NK-92 treated with Interleukin-12 subunit alpha and Interleukin-12 subunit beta, amount 100 ng/mL, for 24 hours (cell line): ENCODE data around the gene NINL.

Experiments
- DNase-seq: peaks from one replicate; lab custom pipeline; 2025; lab: John Stamatoyannopoulos, UW

Gene NINL

DNA sequence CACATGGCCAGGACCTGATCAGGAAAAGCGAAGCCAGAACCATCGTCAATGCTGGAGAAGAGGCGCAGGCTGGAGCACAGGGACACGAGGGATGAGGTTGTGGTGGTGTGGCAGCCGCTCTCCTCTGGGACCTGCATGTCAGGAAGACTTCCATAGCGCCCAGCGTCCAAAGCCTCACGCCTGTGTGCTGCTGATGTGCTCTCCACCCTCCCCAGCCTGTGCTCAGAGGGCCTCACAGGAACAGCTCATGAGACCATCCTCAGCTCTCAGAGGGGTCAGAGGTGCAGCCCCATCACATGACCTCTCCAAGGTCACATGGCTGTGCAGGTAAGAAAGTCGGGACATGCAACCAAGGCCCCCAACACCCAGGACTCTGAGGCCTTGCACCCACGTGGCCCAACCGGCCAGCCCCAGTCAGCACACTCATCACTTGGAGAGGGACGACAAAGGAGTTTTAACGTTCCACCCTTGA is 84.4 kb downstream of the NINL start:
- DNase-seq: no peak

DNA sequence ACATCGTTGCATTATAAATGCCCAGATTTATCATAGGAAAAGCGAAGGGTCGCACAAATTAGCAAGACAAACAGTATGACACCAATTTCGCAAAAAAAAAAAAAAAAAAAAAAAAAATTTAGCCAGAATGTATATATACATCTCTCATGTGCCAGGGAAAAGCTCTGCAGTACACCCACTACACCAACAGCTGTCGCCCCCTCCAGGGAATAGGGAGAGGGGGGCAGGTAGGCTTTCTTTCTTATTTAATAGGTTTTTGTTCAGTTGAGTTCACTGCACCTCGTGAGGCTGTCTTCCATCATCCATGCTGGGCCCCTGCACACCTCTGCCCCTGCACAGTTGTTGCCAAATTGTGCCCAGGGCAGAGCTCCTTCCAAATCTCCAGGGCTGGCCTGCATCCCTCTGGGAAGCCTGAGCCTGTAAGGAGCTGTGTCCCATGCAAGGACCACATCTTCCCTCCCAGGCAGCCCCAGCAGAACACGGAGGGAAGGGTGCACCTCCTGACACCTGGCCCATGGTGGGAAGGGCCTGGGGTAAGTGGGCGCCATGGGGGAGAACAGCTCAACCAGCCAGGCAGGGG is 85.4 kb downstream of the NINL start:
- no peak for DNase-seq

DNA sequence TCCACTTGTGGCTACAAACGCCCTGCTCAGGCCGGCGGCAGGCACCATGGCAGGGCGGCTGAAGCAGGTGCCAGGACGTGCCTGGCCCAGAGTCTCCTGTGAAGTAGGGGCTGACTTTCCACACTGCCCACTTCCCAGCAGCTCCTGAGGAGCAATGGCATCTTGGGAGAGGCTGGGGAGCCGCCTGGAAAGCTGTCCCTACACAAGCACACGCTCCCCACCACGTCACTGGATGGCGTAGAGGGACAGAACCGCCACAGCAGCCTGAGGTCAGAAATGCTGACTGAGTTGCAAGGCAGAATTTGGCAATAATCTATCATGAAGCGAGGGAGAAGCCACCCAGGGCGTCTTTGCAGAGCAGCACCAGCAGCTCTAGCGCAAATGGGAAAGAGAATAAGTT is 86.3 kb downstream of the NINL start:
- DNase-seq: no peak

DNA sequence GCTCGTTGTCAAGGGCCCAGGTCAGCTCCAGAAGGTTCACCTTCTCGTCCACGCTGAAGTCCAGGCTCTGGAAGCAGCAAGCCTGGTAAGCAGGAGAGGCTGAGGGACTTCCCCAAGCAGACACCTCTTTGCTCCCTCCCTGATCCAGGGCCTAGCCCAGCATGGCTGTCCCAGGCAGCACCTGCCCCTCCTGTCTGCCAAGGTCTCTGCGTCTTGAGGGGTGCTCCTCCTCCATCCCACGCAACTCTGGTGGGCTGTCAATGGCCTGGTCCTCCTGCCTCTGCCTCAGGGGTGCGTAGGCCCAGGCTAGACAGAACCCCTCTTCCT is 87.1 kb downstream of the NINL start:
- DNase-seq: no peak

DNA sequence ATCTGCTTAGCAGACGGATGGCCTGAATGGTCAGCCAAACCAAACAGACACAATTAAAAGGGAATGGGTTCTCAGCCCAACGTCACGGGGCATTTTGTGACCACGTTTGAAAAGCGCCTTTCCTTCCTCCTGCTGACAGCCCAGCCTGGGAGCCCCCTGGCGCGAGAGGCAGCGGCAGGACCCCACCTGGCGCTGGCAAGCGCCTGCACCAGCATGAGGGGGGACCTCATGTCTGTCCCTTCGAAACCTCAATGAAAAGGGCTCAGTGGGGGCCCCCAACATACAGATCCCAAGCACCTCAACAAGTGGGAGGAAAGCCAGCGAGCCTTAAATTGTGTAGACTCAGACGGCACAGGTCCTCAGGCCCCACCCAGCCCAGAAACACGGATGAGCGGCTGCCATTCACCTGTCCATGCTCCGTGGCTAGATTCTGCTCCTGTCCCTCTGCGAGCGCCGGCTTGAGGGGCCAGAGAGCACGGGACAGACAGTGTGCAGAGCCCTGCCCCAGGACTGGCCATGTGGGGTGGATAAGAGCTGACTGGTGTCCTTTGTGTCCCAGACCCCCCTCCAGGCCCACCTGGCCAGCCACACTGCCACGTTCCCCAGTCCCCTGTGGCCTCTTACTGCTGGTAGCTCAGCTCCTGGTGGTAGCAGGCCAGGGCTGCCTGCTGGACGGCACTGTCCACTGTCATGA is 87.6 kb downstream of the NINL start:
- no peak for DNase-seq

DNA sequence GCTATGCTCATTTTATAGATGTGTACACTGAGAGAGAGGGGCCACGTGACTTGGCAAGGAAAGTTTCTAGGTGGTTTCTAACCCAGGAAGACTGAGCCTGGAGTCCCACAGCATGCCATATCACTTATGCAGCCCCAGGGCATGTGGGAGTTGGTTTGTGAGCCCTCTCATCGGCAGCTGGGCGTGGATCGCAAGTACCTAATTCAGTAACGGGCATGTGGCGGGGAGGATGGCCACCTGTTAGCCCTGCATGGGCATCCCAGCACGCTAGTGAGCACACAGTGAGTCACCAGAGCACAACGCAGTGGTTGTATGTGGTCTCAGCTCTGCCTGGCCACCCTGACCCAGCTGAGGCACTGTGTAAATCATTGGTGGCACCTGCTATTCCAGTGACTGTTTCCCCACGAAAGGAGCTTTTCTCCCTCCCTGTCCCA is 88.3 kb downstream of the NINL start:
- DNase-seq: no peak

DNA sequence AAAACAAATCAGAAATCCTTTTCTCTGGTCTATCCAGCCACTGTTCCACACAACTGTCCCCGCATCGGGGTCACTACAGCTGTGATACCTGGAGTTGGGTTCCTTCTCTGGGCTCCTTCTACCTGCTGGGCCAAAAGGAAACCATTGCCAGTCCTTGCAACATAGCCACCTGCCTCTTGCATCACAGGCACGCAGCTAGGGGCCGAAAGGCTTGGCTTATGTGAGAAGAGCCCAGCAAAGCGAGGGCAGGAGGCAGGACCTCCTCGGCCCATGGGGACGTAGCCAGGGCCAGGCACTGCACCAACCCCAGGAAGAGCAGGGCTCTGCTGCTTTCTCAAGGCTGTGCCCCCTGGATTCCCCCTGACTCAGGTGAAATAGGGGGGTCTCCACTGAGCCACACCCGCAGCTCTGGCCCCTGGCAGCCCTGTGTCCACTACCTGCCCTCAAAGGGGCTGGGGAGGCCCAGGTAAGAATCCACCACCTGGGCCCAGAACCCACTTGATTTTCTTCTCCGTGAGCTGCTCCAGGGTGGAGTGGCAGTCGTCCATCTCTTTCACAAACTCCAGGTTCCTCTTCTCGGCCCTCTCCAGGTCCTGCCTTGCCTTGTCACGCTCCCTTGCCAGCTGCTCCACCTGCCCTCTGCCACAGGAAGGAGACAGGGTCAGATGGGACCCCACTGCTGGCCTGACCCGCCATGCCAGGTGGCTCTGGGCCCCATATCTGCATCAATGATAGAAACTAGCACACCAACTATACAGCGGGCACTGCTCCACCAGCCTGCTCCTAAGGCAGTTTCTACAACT is 89.0 kb downstream of the NINL start:
- no peak for DNase-seq

DNA sequence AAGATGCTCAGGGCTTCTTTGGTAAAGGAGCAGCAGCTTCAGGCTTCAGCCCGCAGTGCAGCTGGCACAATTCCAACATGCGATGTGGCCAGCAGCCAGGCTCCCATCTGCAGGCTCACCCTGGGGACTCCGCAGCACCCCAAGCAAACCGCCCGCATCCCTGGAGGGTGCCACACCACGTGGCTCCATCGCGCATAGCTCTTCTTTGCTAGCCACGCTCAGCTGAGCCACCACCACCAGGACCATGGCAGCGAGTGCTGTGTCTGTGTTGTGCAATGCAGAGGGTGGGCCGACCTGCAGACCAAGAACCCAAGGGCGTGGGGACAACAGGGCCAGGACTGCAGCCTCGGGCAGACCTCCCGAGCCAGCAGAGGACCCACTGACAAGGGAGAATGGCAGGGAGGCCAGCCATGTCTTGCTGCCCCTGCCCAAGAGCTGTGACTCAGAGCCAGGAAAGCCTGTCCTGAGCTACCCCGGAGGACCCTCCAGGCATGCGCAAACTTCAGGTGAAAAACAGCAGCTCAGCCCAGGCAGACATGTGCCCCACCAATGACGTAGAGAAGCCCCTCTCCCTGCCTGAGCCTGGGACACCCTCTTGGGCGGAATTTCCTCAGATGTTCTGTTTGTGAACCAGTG is 90.0 kb downstream of the NINL start:
- DNase-seq: no peak

DNA sequence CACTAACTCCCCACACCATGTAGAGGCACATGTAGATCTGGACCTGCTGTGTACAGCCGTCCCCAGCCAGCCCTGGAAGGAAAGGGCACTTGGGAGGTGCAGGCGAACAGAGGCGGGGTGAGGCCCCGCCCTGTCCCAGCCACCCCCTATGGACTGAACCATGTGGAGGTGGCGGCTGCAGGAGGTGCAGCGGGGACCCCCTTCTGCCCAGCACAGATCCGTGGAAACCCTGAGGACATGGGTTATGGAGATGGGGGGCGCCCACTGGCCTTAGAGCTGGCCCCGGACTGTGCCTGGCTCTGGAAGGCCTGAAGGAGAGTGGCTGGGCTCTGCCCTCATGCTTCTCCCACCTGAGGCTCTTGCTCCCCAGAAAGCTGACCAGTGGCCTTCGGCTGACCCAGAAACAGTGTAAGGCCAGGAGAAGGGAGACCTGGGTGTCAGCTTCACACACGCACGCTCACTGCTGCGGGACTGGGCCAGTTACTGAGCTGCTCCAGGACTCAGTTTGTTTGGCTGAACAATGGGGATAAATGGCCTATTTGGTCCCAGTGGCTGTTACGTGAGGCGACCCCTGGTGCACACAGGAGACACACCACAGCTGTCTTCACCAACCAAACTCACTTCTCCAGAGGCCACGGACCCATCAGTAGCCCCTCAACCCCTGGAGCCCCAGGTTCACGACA is 90.7 kb downstream of the NINL start:
- DNase-seq: no peak

DNA sequence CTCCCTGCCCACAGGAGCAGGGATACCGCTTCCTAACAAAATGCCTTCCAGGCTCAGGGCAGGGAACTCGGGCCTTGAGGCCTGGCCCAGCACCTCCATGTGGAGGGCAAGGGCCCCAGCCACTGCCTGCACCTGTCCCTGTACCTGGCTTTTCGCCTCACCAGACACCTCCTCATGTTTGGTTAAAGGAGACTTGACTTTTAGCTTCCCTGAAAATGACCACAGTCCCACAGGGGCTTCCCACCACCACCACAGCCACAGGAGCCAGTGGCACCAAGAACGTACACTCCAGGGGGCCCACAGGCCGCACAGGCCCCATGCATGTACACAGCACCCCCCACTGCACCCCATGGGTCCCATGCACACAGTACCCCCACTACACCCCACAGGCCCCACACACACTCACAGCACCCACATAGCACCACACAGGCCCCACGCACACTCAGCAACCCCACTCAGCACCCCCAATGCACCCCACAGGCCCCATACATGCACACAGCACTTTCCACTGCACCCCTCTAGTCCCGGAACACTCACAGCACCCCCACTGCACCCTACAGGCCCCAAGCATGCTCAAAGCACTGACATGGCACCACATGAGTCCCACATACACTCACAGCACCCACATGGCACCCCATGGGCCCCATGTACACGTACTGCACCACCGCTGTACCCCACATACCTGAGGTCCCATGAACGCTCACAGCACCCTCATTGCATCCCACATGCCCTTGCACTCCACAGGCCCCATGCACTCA is 91.4 kb downstream of the NINL start:
- DNase-seq: no peak

DNA sequence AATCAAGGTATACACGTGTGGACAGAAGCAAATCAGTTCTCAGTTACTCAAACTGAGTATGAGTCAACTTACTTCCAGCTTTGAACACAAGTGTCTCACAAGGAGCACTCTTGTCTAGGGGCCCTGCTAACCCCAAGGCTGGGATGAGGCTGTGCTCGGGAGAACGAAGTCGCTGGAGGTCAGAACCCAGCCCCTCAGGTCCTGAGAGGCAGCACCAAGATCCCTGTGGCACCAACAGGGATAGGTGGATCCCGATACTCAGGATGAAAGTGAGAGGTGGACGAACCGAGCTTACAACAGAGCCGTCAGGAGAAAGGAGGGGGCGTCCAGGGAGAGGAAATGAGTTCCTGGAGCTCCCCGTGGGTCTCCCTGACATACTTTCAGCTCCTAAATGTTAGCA is 92.2 kb downstream of the NINL start:
- DNase-seq: no peak

DNA sequence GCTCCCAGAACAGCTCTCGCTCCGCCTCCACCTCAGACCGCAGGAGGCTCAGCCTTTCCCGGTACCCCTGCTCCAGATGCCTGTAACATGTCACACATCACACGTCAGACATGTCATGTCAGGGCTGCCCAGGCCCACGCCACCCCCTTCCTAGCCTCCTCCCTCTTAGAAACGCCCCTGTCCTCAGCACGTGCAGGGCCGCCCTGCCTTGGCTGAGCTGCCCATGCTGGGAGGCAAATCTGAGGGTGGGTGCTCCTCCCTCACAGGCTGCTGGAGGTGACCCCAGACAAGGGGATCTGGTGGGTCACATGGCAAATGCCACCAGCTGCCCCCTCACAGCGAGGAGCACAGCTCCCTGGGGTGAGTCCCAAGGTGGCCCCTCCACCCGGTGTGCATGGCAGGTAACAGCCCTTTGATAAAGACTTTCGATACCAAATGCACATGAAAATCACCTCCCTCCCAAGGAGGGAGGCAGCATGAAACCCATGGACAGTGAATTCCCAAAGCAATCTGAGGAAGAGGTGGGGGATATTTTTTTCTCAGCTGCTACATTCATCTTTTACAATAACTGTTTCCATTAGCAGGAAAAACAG is 93.8 kb downstream of the NINL start:
- no peak for DNase-seq

DNA sequence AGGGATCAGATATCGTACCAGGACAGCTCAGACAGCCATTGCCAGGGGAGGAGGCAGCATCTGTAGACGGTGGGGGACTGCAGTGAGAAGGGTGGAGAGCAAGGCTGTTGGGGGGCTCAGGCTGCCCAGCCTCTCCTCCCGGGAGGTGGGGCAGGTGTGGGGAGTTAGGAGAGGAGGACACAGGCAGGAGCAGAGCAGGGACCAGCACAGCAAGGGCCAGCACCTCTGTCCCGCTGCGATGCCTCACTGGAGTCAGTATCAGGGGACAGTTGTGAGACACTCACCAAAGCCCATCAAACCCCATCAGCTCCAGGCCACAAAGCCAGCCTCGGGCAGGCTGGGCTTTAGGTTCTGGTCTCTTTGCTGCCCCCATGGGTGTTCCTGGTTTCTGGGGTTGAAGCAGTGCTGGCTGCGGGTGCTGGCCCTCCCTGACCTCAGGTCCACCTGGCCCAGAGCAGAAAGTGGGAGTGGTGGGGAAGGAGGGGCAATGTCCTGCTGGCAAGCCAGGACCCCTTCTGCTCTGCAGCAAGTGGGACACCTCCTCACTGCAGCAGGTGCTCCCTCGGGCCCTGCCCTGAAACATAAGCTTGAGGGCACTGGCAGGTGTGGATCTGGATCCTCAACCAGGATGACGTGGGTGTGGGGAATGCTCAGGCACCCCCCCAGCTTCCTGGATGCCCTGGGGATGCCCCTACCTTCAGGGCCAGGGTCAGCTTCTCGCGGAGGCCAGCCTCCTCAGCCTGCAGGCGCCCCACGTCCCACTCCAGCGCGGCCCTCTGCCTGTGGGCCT is 94.5 kb downstream of the NINL start:
- no peak for DNase-seq

DNA sequence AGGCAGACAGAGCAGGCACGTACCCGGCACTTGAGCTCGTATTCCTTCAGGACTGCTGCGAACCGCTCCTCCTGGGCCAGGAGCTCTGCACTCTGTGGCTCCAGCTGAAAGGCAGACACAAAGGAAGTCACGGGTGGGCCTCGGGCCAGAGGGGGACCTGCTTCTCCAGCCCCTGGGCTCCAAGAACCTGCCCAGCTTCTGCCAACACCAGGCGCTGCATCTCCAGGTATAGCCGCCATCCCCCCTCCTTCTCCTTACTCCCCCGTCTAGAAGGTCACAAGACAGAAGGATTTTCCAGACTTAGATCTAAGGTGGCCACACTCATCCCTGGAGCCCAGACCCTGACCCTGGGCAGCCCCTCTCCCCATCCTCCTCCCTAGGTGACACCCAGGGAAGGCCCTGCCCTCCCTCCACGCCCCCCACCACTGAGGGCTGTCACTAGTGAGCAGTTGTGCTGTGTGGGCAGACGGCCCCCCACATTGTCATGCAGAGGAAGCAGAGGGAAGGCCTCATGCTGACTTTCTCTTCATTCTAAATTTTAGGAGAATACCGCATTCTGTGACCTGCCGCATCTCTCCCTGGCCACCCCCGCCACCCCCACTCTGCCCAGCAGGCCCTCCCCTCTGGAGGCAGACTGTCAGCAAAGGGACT is 96.0 kb downstream of the NINL start:
- no peak for DNase-seq

DNA sequence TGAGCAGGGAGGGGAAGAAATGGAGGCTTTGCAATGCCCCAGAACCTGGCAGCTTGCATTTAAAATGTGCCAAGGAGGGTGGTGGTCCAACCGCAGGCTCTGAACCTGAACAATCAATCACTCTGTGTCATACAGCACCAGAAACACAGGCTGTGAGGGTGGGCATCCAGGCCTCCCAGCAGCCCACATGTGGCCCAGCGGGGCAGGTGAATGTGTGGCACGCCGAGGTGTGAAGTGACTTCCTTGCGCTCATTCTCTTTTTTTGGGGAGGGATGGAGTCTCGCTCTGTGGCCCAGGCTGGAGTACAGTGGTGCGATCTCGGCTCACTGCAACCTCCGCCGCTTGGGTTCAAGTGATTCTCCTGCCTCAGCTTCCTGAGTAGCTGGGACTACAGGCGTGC is 97.4 kb downstream of the NINL start:
- no peak for DNase-seq

DNA sequence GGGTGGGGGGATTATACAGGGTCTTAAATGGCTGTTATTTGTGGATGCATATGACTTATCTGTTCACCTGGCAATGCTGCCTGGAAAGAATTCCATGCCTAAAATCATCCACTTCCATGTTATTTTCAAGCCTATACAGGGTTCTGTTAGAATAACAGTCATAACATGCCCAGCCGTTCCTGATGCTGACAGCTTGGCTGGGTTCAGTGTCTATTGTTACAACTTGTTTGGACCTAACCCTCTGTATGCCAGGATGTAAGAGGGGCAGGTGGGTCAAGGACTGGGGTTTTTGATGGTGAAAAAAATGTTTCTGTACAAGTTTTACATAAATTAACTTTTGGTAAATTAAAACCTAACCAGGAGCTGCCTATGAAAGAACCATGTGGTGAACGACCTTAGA is 98.0 kb downstream of the NINL start:
- no peak for DNase-seq

DNA sequence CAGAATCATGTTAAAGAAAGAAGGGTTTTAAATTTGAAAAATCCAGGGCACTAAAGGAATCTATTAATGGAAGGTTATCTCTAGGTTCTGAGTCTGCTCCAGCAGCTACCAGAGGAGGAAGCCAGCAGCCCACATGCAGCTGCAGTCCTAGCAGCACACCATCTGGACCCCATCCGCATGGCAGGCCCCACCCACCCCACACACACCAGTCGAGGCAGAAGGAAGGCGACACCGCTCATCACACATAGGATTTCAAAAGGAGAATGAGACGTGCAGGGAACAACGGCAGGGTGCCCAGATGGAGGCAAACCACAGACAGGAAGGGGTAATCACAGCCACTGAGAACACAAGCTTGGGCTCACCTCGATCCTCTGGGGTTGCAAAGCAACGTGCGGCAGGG is 99.0 kb downstream of the NINL start:
- no peak for DNase-seq

DNA sequence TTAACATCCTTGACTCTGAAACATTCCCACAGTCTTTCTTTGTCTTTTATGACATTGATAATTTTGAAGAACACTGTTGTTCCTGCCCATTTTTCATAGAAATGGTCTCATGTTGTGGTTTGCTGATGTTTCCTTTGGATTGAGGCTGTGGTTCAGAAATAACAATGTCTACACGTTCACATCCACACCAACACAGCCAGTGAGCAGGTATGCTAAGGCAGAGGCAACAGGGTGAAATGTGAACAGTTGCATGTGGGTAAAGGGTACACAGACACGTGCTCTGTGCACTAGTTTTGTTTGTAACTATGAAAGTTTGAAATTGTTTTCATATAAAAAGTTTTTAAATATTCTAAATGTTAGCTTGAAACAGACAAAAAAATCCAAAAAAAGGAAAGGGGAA is 99.5 kb downstream of the NINL start:
- no peak for DNase-seq

DNA sequence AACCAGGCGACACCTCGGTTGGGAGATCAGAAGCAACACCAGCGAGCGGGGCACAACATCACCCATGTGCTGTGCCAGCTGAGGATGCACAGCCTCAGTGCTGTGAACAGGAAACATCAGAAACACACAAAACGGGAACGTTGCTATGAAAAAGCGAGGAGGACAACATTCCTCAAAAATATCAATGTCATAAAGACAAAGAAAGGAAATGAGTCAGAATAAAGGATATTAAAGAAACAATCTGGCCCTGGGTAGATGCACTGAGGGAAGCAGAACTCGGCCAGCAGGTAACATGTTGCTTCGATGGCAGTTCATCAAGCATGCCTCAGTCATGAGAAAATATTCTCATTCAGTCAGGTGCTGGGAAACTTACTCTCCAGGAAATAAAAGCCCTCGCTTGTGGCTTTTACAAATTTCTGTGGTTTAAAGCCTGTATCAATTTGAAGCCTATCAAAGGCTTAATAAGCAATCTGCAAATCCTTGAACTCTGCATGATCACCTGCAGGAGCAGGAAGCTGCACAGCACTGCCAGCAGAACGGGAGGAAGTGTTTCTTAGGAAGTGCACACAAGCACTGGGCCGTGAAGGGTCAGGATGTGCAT is 100.3 kb downstream of the NINL start:
- DNase-seq: no peak
